HG03196 (cell line): ENCODE measurements around the gene ANKRD55.
"Not testable (repeated sequence)": the region's sequence is repeated elsewhere in the genome, so short reads cannot be mapped to it uniquely, and the experiment has no call there.

Experiments used
- ATAC-seq: cut with Tn5 transposase; IDR thresholded peaks from one replicate; pipeline ENCODE4 v1.9.1; 2021; ENCODE audit not compliant: unreplicated experiment

Gene ANKRD55

GRCh38 chr5:56211298-56211865 lies 21.7 kb downstream of the ANKRD55 start:
- no peak for ATAC-seq

- ATAC-seq: no peak
Measured at GRCh38 chr5:56208681-56209080, 24.4 kb downstream of the ANKRD55 start.

GRCh38 chr5:56207537-56207936 lies 25.6 kb downstream of the ANKRD55 start:
- ATAC-seq: no peak

- ATAC-seq: no peak
Measured at GRCh38 chr5:56206126-56206910, 26.8 kb downstream of the ANKRD55 start.

- ATAC-seq: not testable (repeated sequence)
Measured at GRCh38 chr5:56203936-56204335, 29.2 kb downstream of the ANKRD55 start.

- no peak for ATAC-seq
Measured at GRCh38 chr5:56202483-56202882, 30.6 kb downstream of the ANKRD55 start.

- not testable (repeated sequence) for ATAC-seq
Measured at GRCh38 chr5:56201762-56202261, 31.3 kb downstream of the ANKRD55 start.

DNA sequence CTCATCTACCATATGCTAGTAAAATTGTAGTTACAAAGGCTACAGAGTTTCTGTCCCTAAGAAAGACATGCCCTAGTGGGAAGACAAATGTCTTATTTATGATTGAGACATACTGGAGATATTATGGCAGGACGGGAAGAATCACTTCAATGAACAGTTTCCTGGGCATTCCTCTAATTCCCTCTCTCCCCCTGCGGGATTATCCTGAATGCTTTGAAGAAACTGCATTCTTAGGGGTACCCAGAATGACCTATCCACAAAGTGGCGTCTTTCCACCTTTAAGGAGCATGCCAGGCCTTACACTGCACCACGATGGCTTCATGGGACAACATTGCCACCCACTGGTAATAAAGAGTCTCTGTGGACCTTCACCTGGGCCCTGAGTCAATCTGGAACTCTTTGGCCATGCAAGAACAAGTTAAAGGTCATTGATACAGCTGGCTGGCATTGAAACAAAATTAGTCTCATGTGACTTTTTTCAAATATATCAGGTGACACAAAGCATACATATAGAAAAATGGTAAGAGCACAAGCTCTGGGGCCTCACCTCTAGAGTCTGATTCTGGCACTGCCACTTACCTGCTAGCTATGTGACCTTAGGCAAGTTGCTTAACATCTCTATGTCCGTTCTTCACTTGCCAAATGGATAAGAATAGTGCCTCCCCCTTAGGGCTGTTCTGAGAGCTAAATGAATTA lies 32.0 kb downstream of the ANKRD55 start:
- peak; percentile 96 for ATAC-seq

DNA sequence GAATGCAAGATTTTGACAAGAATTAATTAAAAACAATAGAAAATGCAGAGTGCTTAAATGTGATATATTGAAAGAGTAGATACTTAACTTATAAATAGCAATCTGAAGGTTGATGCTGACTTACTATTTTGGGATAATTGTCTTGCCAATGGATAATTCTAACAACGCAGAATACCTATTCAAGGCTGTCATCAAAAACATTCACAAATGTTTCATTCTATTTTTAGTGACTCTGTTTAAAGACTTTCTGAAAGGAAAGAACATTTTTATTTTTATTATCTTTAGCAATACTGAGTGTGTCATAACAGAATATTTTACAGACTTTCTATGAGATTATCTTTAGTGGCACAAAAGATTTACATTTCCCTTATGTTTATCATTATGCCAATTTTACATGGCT lies 38.1 kb downstream of the ANKRD55 start:
- no peak for ATAC-seq

DNA sequence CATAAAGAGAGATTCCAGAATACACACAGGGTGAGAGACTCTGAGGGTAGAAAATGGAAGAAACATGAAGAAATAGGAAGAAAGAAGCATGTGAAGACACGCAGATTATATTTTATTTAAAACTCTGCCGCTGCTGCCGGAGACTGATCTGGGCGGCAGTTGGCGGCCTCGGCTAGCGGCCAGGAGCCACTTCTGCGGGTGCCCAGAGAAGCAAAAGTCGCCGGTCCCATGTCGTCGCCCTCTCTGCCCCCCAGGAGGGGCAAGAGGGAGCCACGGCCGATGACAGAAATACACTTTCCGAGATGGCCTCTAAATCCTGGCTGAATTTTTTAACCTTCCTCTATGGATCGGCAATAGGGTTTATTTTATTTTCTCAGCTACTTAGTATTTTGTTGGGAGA lies 40.9 kb downstream of the ANKRD55 start:
- ATAC-seq: no peak

DNA sequence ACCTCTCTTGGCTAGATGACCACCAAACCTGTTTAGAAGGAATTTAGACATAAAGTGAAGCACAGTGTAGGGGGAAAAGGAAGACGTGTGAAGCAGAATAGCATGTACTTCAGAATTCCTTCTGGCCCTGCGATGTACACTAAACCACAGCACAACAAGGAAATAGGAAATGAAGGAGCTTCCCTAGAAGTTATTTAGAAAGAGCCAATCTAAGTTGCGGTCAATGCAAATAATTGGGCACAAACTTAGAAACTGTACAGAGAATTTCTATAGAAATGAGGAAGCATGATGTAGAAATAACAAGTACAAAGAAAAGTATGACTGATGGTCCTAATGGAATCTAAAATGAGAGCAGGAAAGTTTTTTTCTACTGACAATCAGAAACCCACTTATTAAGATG lies 41.5 kb downstream of the ANKRD55 start:
- ATAC-seq: no peak

- no peak for ATAC-seq
Measured at GRCh38 chr5:56190497-56190896, 42.6 kb downstream of the ANKRD55 start.

DNA sequence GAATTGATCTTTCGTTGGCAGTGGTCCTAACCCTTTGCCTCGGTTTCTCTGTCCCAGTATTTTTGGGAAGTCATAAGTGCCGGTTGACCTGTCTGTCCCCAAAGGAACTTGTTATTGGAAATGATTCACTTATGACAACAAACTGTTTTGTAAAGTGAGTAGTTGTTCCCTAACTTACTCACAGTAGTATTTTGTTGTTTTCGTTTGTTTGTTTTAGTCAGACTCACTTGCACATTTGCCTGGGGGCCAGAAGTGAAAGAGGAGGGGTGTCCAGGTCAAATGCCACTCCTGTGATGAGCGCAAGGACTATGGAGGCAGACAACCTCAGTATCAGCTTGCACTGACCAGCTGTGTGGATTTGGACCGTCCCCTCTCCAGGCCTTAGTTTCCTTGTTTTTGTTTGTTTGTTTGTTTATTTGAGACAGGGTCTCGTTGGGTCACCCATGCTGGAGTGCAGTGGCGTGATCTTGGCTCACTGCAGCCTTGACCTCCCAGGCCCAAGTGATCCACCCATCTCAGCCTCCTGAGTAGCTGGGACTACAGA lies 47.3 kb downstream of the ANKRD55 start:
- no peak for ATAC-seq

DNA sequence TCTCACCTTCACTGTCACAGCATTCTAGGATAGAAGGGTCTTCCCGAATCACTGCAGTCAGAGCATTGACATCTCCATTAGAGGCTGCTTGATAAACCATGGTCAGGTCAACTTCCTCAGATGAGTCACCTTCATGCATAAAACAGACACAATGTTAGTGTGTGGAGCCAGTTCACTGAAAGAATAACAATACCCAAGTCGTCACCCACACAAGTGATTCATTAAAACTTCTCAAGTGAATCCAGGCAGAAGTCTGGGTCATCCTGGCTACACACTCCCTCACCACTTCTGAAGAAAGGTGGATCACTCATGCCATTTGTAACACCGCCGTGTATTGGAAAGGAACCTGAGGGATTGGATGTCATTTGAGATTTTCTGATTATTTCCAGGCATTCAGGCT lies 49.6 kb downstream of the ANKRD55 start:
- no peak for ATAC-seq

DNA sequence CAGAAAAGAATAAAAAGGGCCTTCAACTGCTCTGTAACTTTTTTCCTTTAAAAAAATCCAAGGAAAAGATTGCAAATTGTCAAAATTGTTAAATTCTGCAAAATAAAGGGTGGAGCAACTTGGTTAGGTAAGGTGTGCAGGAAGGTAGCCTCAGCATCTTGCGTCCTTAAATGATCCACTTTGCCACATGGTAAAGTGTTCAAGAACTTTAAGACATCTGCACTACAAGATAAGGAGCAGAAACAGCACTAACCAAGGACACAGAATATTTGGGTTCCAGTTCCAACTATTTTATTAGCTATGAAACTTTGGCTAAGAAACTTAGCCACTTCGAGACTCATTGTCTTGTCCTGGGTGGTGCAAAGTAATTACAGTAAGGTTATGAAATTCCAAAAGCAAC lies 53.7 kb downstream of the ANKRD55 start:
- ATAC-seq: no peak

GRCh38 chr5:56178823-56179222 lies 54.3 kb downstream of the ANKRD55 start:
- no peak for ATAC-seq

DNA sequence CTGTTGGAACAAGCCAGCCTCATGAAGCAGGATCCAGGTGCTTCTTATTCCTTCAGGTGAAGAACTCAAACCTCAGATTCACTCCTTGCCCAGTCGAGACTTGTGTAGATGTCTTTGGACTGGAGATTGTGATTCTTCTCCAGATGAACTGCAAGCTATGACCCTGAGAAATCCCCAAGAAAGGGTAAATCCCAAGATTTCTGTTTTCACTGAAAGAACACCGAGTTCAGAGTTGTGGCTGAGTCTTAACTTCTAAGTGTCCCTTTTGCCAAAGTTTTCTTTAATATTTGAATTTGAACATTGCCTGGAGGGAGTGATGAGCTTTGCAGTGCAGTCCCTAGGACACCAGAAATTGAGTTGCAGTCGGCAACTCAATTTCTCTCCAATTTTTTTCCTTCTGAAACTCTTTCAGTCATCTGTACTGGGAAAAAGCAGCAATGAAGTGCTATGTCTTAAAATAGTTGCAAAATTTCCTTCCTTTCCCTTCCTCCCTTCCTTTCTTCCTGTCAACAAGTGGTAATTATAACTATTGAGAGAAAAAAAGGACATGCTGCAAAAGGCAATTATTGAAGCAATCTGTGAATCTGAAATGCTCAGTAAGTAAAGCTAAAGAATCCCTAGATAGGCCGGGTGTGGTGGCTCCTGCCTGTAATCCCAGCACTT lies 56.1 kb downstream of the ANKRD55 start:
- no peak for ATAC-seq

DNA sequence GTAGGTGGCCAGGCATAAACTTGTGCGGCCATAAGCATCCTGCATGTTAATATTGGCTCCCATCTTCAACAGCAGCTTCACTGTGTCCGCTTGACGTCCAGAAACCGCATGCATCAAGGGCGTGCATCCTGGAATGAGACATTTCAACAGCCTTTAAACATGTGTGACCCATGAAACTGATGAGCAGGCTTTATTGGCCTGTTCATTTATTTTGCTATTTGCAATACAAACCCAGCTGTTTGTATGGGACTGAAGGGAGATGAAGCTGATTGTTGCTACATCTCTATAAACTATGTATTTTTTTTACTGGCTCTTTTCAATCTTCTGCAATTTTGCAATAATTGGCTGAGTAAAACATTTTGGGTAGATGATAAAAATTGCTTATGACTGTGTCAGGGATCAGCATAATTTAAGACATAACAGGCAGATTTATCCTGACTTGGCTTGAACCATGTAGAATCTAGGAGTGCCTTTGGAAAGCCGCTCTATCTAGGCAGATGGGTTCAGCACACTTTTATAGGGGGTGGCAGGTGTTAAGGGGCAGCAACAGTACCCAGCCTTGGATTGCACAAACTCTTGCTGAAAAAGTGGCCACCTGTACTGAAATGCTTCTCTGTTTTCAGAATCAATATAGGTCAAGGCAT lies 56.9 kb downstream of the ANKRD55 start:
- ATAC-seq: no peak

DNA sequence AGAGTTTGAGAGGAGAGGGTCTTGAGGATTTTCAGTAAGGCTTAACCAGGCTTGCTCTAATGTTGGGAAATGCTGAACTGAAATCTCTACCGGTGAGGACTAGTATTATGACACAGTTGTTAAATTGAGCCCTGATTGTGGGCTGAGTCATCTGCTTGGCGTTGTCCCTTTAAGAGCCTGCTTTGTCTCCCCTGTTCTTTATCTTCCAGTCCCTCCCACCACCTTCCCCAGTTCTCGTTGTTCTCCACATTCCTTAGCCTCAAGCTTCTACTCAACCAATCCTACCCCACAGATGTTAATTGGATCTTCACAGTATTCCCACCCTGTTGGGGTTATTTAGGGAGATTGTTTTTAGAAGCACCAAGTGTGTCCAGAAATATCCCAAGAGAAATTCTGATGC lies 57.6 kb downstream of the ANKRD55 start:
- ATAC-seq: no peak

DNA sequence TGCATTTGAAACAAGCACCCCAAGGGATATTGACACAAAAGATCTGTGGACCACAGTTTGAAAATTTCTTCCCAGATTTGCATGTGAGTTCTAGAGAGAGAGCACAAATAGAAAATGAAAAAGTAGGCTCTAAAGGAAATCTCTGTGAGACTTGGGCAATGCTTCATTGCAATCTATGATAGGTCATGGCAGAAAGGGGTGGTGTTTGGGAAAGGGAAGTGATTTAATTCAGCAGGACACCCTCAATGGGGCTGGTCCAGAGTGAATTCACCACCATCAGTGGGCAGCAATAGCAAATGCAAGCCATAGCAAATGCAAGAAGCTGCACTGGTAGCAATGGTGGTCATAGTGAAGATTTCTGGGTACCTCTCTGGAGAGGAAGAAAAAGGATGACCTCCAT lies 58.1 kb downstream of the ANKRD55 start:
- no peak for ATAC-seq

DNA sequence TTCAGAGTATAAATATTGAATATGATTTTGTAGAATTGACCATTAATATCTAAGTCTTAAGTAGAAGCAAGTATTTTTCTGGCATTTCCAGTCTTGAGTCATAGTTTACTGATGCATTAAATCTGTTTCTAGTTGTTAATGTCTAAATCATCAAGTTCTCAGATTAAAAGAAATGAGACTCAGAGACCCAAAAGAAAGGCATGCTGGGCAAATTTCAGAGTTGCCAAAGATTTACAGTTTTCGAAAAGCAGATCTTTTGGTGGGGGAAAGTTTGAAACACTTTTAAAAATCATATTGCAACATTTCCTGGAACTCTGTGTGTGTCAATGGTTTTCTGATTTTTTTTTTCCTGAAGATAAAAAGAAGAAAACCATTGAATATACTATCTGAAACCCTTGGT lies 60.9 kb downstream of the ANKRD55 start:
- no peak for ATAC-seq
